Erythroblast (primary cell): ENCODE data around the gene FAM161B.

Experiments used
- GATA1 ChIP-seq: IDR thresholded peaks from 2 replicates; pipeline ENCODE4 v1.6.1; 2011; ENCODE audit warnings: low read depth, mild to moderate bottlenecking, control low read depth, low read length, moderate library complexity
- POLR2A ChIP-seq: IDR thresholded peaks from 2 replicates; pipeline ENCODE4 v1.6.1; 2011; ENCODE audit warnings: mild to moderate bottlenecking, low read length

DNA sequence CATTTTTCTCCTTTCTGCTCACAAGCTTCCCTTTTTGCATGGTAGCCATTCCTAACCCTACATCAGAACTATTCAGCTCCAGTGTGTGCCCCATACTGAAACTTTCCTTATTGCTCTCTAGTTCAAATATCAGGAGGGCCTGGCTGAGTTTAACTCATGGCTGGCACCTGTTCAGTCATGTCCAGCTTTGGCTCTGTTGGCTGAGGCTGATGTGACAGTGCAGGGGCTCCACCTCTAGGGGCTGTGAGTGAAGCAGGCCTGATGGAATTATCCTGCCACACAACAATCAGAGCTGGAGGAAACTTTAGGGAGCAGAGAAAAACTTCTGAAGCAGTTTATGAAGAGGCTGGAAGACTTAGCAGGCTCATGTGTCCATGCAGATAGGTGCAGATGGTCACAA is 8.7 kb upstream of the FAM161B start:
- TF ChIP-seq POLR2A = no peak
- TF ChIP-seq GATA1 = no peak
